DLD1 (cell line): ENCODE results near the gene WDFY3.
"Not testable (repeated sequence)": the region's sequence is repeated elsewhere in the genome, so short reads cannot be mapped to it uniquely, and the experiment has no call there.

Experiments used
- in situ Hi-C: cut with HindIII; loops from 2 replicates; pipeline ENCODE4 v1.10.0; 2017; ENCODE audit warnings: low sequenced_read_pairs

The WDFY3 gene

GRCh38 chr4:84865600-84865999 lies 100.9 kb downstream of the WDFY3 start:
- in situ Hi-C loops: no loop called here

- in situ Hi-C loops: no loop called here
Measured at GRCh38 chr4:84862064-84862463, 104.4 kb downstream of the WDFY3 start.

GRCh38 chr4:84857296-84857695 lies 109.2 kb downstream of the WDFY3 start:
- in situ Hi-C loops: no loop called here

GRCh38 chr4:84856468-84857049 lies 109.9 kb downstream of the WDFY3 start:
- in situ Hi-C loops: no loop called here

GRCh38 chr4:84855774-84856173 lies 110.7 kb downstream of the WDFY3 start:
- in situ Hi-C loops: no loop called here

- in situ Hi-C loops: no loop called here
Measured at GRCh38 chr4:84852081-84852480, 114.4 kb downstream of the WDFY3 start.

GRCh38 chr4:84849051-84849640 lies 117.3 kb downstream of the WDFY3 start:
- in situ Hi-C loops: no loop called here

- in situ Hi-C loops: no loop called here
Measured at GRCh38 chr4:84848432-84848831, 118.1 kb downstream of the WDFY3 start.

- in situ Hi-C loops: no loop called here
Measured at GRCh38 chr4:84847978-84848377, 118.5 kb downstream of the WDFY3 start.

GRCh38 chr4:84846985-84847384 lies 119.5 kb downstream of the WDFY3 start:
- in situ Hi-C loops: no loop called here

GRCh38 chr4:84841435-84841834 lies 125.1 kb downstream of the WDFY3 start:
- in situ Hi-C loops: no loop called here

- in situ Hi-C loops: no loop called here
Measured at GRCh38 chr4:84837751-84838150, 128.7 kb downstream of the WDFY3 start.

GRCh38 chr4:84829633-84830032 lies 136.9 kb downstream of the WDFY3 start:
- in situ Hi-C loops: not testable (repeated sequence)

- in situ Hi-C loops: no loop called here
Measured at GRCh38 chr4:84826681-84827080, 139.8 kb downstream of the WDFY3 start.

GRCh38 chr4:84825701-84826341 lies 140.7 kb downstream of the WDFY3 start:
- in situ Hi-C loops: no loop called here

- in situ Hi-C loops: no loop called here
Measured at GRCh38 chr4:84821064-84821463, 145.4 kb downstream of the WDFY3 start.

GRCh38 chr4:84814094-84814750 lies 152.3 kb downstream of the WDFY3 start:
- in situ Hi-C loops: no loop called here

GRCh38 chr4:84809946-84810345 lies 156.5 kb downstream of the WDFY3 start:
- in situ Hi-C loops: no loop called here

GRCh38 chr4:84808332-84808731 lies 158.2 kb downstream of the WDFY3 start:
- in situ Hi-C loops: no loop called here

GRCh38 chr4:84806541-84806940 lies 159.9 kb downstream of the WDFY3 start:
- in situ Hi-C loops: not testable (repeated sequence)

- in situ Hi-C loops: no loop called here
Measured at GRCh38 chr4:84804136-84804535, 162.4 kb downstream of the WDFY3 start.

- in situ Hi-C loops: no loop called here
Measured at GRCh38 chr4:84803720-84804119, 162.8 kb downstream of the WDFY3 start.
